ENCODE results near the gene PRKCE. TPM values are rescaled to one million over a fixed set of nuclear protein-coding genes. Genes with fewer than 3 reads are reported as not detected.

The PRKCE gene
- total RNA-seq, 4 donors from 2014 or later, result 10.9 to 19.6 (median 14.9) TPM

GRCh38 chr2:45943219-45944044, 292.0 kb downstream of the PRKCE start:
- TF ChIP-seq, protein P1, sequence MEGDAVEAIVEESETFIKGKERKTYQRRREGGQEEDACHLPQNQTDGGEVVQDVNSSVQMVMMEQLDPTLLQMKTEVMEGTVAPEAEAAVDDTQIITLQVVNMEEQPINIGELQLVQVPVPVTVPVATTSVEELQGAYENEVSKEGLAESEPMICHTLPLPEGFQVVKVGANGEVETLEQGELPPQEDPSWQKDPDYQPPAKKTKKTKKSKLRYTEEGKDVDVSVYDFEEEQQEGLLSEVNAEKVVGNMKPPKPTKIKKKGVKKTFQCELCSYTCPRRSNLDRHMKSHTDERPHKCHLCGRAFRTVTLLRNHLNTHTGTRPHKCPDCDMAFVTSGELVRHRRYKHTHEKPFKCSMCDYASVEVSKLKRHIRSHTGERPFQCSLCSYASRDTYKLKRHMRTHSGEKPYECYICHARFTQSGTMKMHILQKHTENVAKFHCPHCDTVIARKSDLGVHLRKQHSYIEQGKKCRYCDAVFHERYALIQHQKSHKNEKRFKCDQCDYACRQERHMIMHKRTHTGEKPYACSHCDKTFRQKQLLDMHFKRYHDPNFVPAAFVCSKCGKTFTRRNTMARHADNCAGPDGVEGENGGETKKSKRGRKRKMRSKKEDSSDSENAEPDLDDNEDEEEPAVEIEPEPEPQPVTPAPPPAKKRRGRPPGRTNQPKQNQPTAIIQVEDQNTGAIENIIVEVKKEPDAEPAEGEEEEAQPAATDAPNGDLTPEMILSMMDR (IDR thresholded peaks at IDR 0.05; ENCODE audit: low read depth), result no peak

DNA sequence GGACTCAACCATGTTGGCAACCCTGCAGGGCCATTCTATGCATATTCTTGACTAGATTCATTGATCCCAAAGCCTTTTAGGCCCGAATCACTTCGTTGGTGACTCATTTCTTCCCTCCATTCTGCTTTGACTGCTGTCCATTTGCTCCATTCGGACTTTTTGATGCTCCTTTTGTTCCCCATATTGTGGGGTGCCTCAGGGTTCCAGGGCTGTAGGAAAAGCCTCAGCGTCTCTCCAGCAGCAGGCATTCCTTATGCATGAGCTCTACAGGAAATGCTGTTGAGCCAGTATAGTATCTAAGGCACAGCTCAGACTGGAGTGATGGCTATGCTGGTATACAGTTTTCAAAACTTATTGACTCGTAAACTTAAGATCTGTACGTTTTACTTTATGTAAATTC, 292.6 kb downstream of the PRKCE start:
- TF ChIP-seq, protein P1 (IDR thresholded peaks at IDR 0.05; ENCODE audit: low read depth), result no peak

- TF ChIP-seq, protein P1 (IDR thresholded peaks at IDR 0.05; ENCODE audit: low read depth), result no peak
These were observed 293.8 kb downstream of the PRKCE start for GRCh38 chr2:45945302-45945717.

- TF ChIP-seq, protein P1 (IDR thresholded peaks at IDR 0.05; ENCODE audit: low read depth), result no peak
These were observed 294.5 kb downstream of the PRKCE start for GRCh38 chr2:45946023-45946422.

DNA sequence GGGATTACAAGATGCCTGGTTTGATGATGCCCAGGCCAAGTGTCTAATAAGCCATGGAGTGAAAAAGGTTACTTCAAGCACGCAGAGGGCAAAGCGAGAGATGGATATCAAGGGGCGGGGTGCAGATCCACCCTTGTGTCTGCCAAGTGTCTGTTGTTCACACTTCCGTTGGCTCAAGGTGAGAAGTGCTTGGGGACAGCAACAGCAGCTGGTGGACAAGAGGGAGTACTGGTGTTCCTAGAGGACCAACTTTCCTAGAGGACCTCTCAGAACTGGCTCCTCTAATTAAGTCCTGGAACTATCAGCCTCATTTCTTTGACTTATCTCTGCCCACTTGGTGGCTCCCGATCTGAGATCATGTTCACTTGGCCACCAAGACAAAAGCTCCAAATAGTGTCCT, 299.1 kb downstream of the PRKCE start:
- TF ChIP-seq, protein P1 (IDR thresholded peaks at IDR 0.05; ENCODE audit: low read depth), result no peak

GRCh38 chr2:45951025-45951727, 299.7 kb downstream of the PRKCE start:
- TF ChIP-seq, protein P1 (IDR thresholded peaks at IDR 0.05; ENCODE audit: low read depth), result no peak

DNA sequence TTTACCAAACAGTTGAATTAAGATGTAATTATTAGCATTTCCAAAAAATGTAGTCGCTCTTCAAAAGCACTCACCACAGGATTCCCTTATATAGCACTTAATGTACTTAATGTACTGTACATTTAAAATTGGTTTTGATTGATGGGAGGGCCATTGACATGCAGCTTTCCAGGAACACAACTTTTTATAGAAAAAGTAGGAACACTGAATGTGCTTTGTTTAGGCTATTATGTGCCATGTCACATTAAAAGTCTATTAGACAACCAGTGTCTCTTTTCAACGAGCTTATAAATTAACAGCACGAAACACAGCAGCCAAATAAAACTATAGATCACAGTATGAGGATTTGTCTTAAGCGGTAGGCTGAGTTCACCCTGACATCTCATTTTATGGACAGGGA, 301.1 kb downstream of the PRKCE start:
- TF ChIP-seq, protein P1 (IDR thresholded peaks at IDR 0.05; ENCODE audit: low read depth), result no peak
